Prostate gland (tissue), 2 donors: ENCODE measurements around the gene MEA1. TPM values are rescaled to one million over a fixed set of nuclear protein-coding genes. Genes with fewer than 3 reads are reported as not detected.
A peak's percentile ranks its signal among the peaks of the same experiment; 100 is the strongest.

Experiments used
- DNase-seq: peaks from one replicate; pipeline ENCODE4 v3.0.0-alpha.2; 2019; ENCODE audit warnings: low spot score
- H3K27ac ChIP-seq, 2 donors: fragments of 200-600 bp; sonication (generic); 2 replicates each; pipeline ENCODE4 v1.5.1; 2017 to 2019
- H3K27me3 ChIP-seq: fragments of 200-600 bp; sonication (generic); replicated peaks from 2 replicates; pipeline ENCODE4 v1.5.1; 2019; ENCODE audit not compliant: insufficient read depth
- H3K36me3 ChIP-seq, 2 donors: fragments of 200-600 bp; sonication (generic); 1 replicate in 1 of 2; 2 replicates in 1 of 2; pipeline versions ENCODE4 v1.5.1 to v1.8.1; 2017 to 2019
- H3K4me1 ChIP-seq: fragments of 200-600 bp; sonication (generic); replicated peaks from 2 replicates; pipeline ENCODE4 v1.5.1; 2019
- H3K4me3 ChIP-seq, 2 donors: fragments of 200-600 bp; sonication (generic); 2 replicates each; pipeline ENCODE4 v1.5.1; 2017 to 2019
- H3K9me3 ChIP-seq: fragments of 200-600 bp; sonication (generic); 2 replicates; pipeline ENCODE4 v1.5.1; 2017
- CTCF ChIP-seq, 4 experiments: fragments of 200-600 bp in 2 of 4; fragments of 450-650 bp in 2 of 4; sonication (generic) in 2 of 4; IDR thresholded peaks; 1 replicate in 3 of 4; 2 replicates in 1 of 4; pipeline ENCODE4 v1.5.1; 2016 to 2019; ENCODE audit warnings: antibody characterized with exemption in 4 of 4, mild to moderate bottlenecking in 2 of 4, moderate library complexity in 2 of 4
- POLR2A ChIP-seq: fragments of 450-650 bp; IDR thresholded peaks from one replicate; pipeline ENCODE4 v1.6.1; 2016; ENCODE audit warnings: antibody characterized with exemption, mild to moderate bottlenecking
- POLR2AphosphoS5 ChIP-seq: sonication (generic); formaldehyde crosslinking; IDR thresholded peaks from one replicate; pipeline ENCODE4 v1.6.1; 2017; ENCODE audit warnings: antibody characterized with exemption
- whole genome bisulfite sequencing: methylation state at CpG from one replicate; pipeline ENCODE4 v1.1.5; 2018; 5-methylcytosine and 5-hydroxymethylcytosine counted together
- intact Hi-C: fragments of 100-400 bp; cut with DNase I; formaldehyde crosslinking; loops from one replicate; pipeline ENCODE4 v1.14.2; 2022
- total RNA-seq, 2 donors: library from RNA; depleted of rRNA; stranded (reverse); fragments of >200 nt; gene quantifications; one replicate each; pipeline ENCODE4 v1.1.0, GENCODE V29; 2016

The MEA1 gene
- total RNA-seq, 2 donors from 2014 or later: 67.9 to 95.9 TPM

DNA sequence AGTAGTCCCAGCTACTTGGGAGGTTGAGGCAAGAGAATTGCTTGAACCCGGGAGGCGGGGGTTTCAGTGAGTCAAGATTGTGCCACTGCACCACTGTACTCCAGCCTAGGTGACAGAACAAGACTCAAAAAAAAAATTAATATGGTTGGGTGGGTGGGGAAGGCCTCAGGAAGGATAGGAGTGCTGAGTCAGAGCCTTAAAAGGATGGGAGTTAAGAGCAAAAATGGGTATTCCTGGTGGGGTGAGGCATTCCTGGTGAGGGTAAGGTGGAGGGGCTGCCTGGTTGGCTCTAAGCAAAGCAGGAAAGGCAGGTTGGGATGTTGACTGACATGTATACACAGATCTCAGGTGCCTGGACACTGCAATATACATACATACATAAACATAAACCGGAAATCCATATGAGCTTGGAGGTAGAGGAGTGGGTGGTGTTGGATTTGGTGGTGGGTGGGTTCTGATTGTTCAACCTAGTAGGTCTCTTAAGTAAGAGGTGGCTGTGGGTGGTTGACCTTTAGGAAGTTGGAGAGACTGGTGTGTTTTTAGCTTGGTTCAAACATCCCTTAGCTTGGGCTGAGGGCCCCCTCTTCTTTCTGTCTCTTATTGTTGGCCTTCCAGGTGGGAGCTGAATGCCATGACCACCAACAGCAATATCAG lies 6.4 kb upstream of the MEA1 start:
- Histone ChIP-seq H3K27me3 (no peaks in the 10 kb centered on the region), H3K9me3 (no peaks in the 10 kb centered on the region), H3K27ac (peak overlapping the region in 1 of 2 donors; percentile 83), H3K4me3 (no peak overlapping the region), H3K36me3 (peaks cover 2 to 18% of the 10 kb centered on the region in 2 donors), H3K4me1 (peaks cover 8% of the 10 kb centered on the region)
- TF ChIP-seq POLR2AphosphoS5: no peak
- DNase-seq: no peak
- intact Hi-C loops: no loop called here
- WGBS: 89% methylated on average over 3 of the region's 3 CpGs

DNA sequence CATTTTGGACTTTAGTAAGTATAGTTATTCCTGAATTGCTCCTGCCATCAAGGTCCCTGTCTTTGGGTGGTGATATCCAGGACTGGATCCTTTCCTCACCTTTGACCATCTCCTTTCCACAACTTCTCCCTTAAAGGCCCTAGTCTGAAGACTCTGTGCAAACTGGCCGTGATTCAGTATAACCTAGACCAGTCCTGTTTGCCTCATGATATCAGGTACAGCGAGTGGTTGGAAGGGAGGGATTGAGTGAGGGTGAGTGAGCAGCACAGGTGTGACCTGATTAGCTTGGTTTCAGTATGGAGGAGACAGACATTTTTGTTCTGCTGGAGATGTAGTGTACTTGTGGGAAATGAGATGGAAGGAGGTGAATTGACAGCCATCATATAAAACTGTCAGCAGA lies 5.4 kb upstream of the MEA1 start:
- peaks cover 2 to 15% of the 10 kb centered on the region in 2 donors for H3K36me3 ChIP-seq
- no peaks in the 10 kb centered on the region for H3K9me3 ChIP-seq
- no peak for TF ChIP-seq POLR2AphosphoS5
- TF ChIP-seq CTCF (IDR thresholded peaks at IDR 0.05): no peak
- TF ChIP-seq POLR2A: no peak
- 87% methylated on average over 2 of the region's 2 CpGs for WGBS
- H3K27me3 ChIP-seq: no peaks in the 10 kb centered on the region
- H3K4me1 ChIP-seq: peaks cover 8% of the 10 kb centered on the region
- H3K27ac ChIP-seq: no peak overlapping the region
- intact Hi-C loops: loop anchor here (10.0 kb wide), 1 partner anchor 46 kb away; no protein-coding TSS in a partner anchor
- H3K4me3 ChIP-seq: no peak overlapping the region
- DNase-seq: no peak

DNA sequence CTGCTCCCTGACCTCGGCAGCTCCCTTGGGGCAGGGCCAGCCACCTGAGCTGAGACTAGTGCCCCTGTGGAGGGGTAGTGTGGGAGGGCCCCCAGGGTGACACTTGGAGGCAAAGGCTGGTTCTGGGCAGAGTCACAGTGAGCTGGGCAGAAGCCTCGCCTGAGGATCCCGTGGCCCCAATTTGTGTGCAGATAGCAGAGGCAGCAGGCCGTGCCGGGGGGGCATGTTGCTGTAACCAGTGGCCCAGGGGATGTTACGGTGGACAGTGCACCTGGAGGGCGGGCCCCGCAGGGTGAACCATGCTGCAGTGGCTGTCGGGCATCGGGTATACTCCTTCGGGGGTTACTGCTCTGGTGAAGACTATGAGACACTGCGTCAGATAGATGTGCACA lies 3.2 kb upstream of the MEA1 start:
- no peak for TF ChIP-seq POLR2A
- TF ChIP-seq POLR2AphosphoS5: no peak
- no peak for TF ChIP-seq CTCF (IDR thresholded peaks at IDR 0.05)
- WGBS: 88% methylated on average over 12 of the region's 12 CpGs
- peaks cover 8% of the 10 kb centered on the region for H3K4me1 ChIP-seq
- intact Hi-C loops: loop anchor here (10.0 kb wide), 1 partner anchor 48 kb away; no protein-coding TSS in a partner anchor
- H3K27me3 ChIP-seq: no peaks in the 10 kb centered on the region
- H3K4me3 ChIP-seq: no peak overlapping the region
- no peak for DNase-seq
- H3K27ac ChIP-seq: no peak overlapping the region
- H3K9me3 ChIP-seq: no peaks in the 10 kb centered on the region
- H3K36me3 ChIP-seq: peaks cover 2 to 15% of the 10 kb centered on the region in 2 donors

- H3K4me3 ChIP-seq: no peak overlapping the region
- WGBS: 71% methylated on average over 7 of the region's 7 CpGs
- no peak for TF ChIP-seq POLR2A
- TF ChIP-seq CTCF (IDR thresholded peaks at IDR 0.05): no peak
- no peak for TF ChIP-seq POLR2AphosphoS5
- H3K4me1 ChIP-seq: peaks cover 8% of the 10 kb centered on the region
- H3K36me3 ChIP-seq: peaks cover 3 to 15% of the 10 kb centered on the region in 2 donors
- no peak overlapping the region for H3K27ac ChIP-seq
- no peak for DNase-seq
- no peaks in the 10 kb centered on the region for H3K27me3 ChIP-seq
- H3K9me3 ChIP-seq: no peaks in the 10 kb centered on the region
- intact Hi-C loops: loop anchor here (10.0 kb wide), 1 partner anchor 48 kb away; no protein-coding TSS in a partner anchor
These were observed 2.6 kb upstream of the MEA1 start for GRCh38 chr6:43016176-43016942.

GRCh38 chr6:43014434-43014909 lies 726 bp upstream of the MEA1 start:
- peaks cover 8% of the 10 kb centered on the region for H3K4me1 ChIP-seq
- peak overlapping the region; percentile 69 to 79 for H3K4me3 ChIP-seq
- peaks cover 8 to 15% of the 10 kb centered on the region in 2 donors for H3K36me3 ChIP-seq
- H3K9me3 ChIP-seq: no peaks in the 10 kb centered on the region
- DNase-seq: no peak
- H3K27ac ChIP-seq: peak overlapping the region; percentile 82 to 84
- intact Hi-C loops: loop anchor here (5.0 to 10.0 kb wide), 3 partner anchors 50 to 158 kb away; partner anchors contain the start of gene SRF
- WGBS: 0% methylated on average over 7 of the region's 7 CpGs
- H3K27me3 ChIP-seq: no peaks in the 10 kb centered on the region
- TF ChIP-seq POLR2AphosphoS5 (no peak), POLR2A (no peak), CTCF (IDR thresholded peaks at IDR 0.05) (no peak)
